PC-9 (cell line): ENCODE data around the gene SHC3.

Source experiments
- EZH2 ChIP-seq: fragments of 200-600 bp; sonication (generic); IDR thresholded peaks from 2 replicates; pipeline ENCODE4 v1.8.0; 2017; ENCODE audit warnings: antibody characterized with exemption, low read depth
- TF ChIP-seq, protein P1 (sequence below): fragments of 200-600 bp; sonication (generic); conservative IDR thresholded peaks from 2 replicates; pipeline ENCODE4 v1.6.1; 2017; ENCODE audit warnings: mixed run types, antibody characterized with exemption, mild to moderate bottlenecking, moderate library complexity

DNA sequence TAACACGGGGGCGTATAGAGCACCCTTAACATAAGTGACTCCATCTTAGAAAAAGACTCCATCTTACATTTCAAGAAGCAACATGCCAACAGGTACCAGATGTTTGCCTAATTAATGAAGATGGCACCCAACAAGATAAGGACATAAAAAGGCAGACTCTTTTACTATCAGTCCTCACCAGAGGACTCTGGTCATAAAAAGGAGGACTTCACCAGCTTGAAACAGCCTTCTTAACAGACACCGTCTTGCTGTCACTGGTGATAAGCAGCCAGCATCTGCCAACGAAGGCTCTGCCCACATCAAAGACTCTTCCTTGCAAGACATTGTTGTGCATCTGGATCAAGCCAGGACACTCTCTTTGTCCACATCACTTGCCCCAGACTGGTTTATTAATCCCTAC, 107.0 kb downstream of the SHC3 start:
- TF ChIP-seq, protein P1, sequence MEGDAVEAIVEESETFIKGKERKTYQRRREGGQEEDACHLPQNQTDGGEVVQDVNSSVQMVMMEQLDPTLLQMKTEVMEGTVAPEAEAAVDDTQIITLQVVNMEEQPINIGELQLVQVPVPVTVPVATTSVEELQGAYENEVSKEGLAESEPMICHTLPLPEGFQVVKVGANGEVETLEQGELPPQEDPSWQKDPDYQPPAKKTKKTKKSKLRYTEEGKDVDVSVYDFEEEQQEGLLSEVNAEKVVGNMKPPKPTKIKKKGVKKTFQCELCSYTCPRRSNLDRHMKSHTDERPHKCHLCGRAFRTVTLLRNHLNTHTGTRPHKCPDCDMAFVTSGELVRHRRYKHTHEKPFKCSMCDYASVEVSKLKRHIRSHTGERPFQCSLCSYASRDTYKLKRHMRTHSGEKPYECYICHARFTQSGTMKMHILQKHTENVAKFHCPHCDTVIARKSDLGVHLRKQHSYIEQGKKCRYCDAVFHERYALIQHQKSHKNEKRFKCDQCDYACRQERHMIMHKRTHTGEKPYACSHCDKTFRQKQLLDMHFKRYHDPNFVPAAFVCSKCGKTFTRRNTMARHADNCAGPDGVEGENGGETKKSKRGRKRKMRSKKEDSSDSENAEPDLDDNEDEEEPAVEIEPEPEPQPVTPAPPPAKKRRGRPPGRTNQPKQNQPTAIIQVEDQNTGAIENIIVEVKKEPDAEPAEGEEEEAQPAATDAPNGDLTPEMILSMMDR, result no peak
- TF ChIP-seq EZH2, result no peak
